ENCODE measurements around the gene GAB3.
"Not testable (repeated sequence)": the region's sequence is repeated elsewhere in the genome, so short reads cannot be mapped to it uniquely, and the experiment has no call there.

- TF ChIP-seq, protein P1, sequence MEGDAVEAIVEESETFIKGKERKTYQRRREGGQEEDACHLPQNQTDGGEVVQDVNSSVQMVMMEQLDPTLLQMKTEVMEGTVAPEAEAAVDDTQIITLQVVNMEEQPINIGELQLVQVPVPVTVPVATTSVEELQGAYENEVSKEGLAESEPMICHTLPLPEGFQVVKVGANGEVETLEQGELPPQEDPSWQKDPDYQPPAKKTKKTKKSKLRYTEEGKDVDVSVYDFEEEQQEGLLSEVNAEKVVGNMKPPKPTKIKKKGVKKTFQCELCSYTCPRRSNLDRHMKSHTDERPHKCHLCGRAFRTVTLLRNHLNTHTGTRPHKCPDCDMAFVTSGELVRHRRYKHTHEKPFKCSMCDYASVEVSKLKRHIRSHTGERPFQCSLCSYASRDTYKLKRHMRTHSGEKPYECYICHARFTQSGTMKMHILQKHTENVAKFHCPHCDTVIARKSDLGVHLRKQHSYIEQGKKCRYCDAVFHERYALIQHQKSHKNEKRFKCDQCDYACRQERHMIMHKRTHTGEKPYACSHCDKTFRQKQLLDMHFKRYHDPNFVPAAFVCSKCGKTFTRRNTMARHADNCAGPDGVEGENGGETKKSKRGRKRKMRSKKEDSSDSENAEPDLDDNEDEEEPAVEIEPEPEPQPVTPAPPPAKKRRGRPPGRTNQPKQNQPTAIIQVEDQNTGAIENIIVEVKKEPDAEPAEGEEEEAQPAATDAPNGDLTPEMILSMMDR (conservative IDR thresholded peaks at IDR 0.05 in 1 of 2, IDR thresholded peaks at IDR 0.05 in 1 of 2; ENCODE audit: extremely low read depth in 1 of 2, insufficient read depth in 1 of 2, low read depth in 1 of 2, low read length in 2 of 2), result not testable (repeated sequence)
- not testable (repeated sequence) for TF ChIP-seq EZH2 (IDR thresholded peaks at IDR 0.05; ENCODE audit: borderline replicate concordance, low read length)
Observed at GRCh38 chrX:154645745-154646378, 105.0 kb downstream of the GAB3 start.

Measured in mammary epithelial cell (primary cell).